Lung (tissue), 12 donors: ENCODE results near the gene ASS1. TPM values are rescaled to one million over a fixed set of nuclear protein-coding genes. Genes with fewer than 3 reads are reported as not detected.

Experiments used
- ATAC-seq: fragments of 200-7000 bp; cut with Tn5 transposase; one replicate; pipeline ENCODE4 v1.9.1; 2020; ENCODE audit warnings: moderate number of reproducible peaks; ENCODE audit not compliant: insufficient read depth, low FRiP score
- DNase-seq, 3 donors: peaks; one replicate each; pipeline ENCODE4 v3.0.0-alpha.2; 2013 to 2017
- H3K27ac ChIP-seq, 2 donors: one replicate each; pipeline ENCODE4 v1.5.1; 2013; ENCODE audit warnings: mild to moderate bottlenecking in 2 of 2, moderate library complexity in 2 of 2, control low read depth in 1 of 2, inconsistent platforms in 1 of 2, low read depth in 1 of 2, low read length in 1 of 2
- H3K27me3 ChIP-seq, 3 donors: one replicate each; pipeline ENCODE4 v1.5.1; 2013; ENCODE audit warnings: low read length in 2 of 3; ENCODE audit not compliant: control insufficient read depth in 3 of 3, insufficient read depth in 3 of 3
- H3K36me3 ChIP-seq, 4 donors: one replicate each; pipeline ENCODE4 v1.5.1; 2013; ENCODE audit warnings: low read length in 4 of 4, mild to moderate bottlenecking in 1 of 4, moderate library complexity in 1 of 4; ENCODE audit not compliant: control insufficient read depth in 4 of 4, insufficient read depth in 4 of 4
- H3K4me1 ChIP-seq, 5 donors: one replicate each; pipeline ENCODE4 v1.5.1; 2013; ENCODE audit warnings: low read length in 5 of 5, mild to moderate bottlenecking in 2 of 5, moderate library complexity in 1 of 5; ENCODE audit not compliant: control insufficient read depth in 5 of 5, insufficient read depth in 5 of 5
- H3K4me3 ChIP-seq: one replicate; pipeline ENCODE4 v1.5.1; 2013; ENCODE audit warnings: mild to moderate bottlenecking, control low read depth, moderate library complexity
- H3K9ac ChIP-seq, 2 donors: one replicate each; pipeline ENCODE4 v1.5.1; 2013; ENCODE audit warnings: low read length in 2 of 2, control low read depth in 1 of 2; ENCODE audit not compliant: insufficient read depth in 1 of 2
- H3K9me3 ChIP-seq, 4 donors: one replicate each; pipeline ENCODE4 v1.5.1; 2013; ENCODE audit warnings: low read length in 3 of 4, mild to moderate bottlenecking in 1 of 4, moderate library complexity in 1 of 4; ENCODE audit not compliant: control insufficient read depth in 4 of 4, insufficient read depth in 3 of 4
- CTCF ChIP-seq: IDR thresholded peaks from 2 replicates; pipeline ENCODE4 v1.5.1; 2012; ENCODE audit warnings: mild to moderate bottlenecking; ENCODE audit errors: control extremely low read depth, extremely low read depth
- WGBS, 2 donors: extraction: QIAGEN DNeasy Blood & Tissue Kit; methylation state at CpG; one replicate each; pipeline ENCODE4 v1.1.7; 2013; 5-methylcytosine and 5-hydroxymethylcytosine counted together
- polyA plus RNA-seq, 2 donors: library from polyadenylated mRNA; stranded (reverse); fragments of 200-250 nt; gene quantifications; one replicate each; pipeline ENCODE4 v1.2.1, GENCODE V29; 2013
- total RNA-seq, 2 donors: library from RNA; depleted of rRNA in 1 of 2; stranded (reverse); fragments of >200 nt in 1 of 2; gene quantifications; one replicate each; pipeline ENCODE4 v1.2.1, GENCODE V29; 2014 to 2021
- donor health status: control.
- donor health status: control.
- donor health status: Bipolar disorder and iron deficiency.
- donor health status: healthy.
- donor health status: DM: yes; HTN: yes; CAD: no.

Gene ASS1
- total and polyA plus RNA-seq, 4 donors = 51.2 to 165 (median 112) TPM

DNA sequence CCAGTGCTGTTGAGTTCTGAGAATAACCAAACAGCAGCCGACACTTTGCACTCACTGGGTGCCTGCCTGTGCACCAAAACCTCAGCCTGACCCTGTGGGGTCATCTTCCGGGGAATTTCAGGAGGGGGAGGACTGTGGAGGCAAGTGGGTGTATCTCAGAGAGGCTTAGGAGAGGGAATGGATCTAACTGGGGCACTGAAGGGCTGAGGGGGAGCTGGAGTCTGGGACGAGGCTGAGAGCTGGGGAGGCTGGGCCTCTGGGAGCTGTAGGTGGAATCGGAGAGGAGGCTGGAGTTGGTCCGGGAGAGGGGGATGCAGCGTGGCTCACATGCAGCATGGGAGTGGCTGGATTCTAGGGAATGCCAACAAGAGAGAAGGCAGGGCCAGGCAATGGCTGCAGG is 14.9 kb upstream of the ASS1 start:
- 90 to 99% methylated on average over 6 of the region's 6 CpGs for WGBS, 2 donors
- H3K27ac ChIP-seq = no peak overlapping the region

DNA sequence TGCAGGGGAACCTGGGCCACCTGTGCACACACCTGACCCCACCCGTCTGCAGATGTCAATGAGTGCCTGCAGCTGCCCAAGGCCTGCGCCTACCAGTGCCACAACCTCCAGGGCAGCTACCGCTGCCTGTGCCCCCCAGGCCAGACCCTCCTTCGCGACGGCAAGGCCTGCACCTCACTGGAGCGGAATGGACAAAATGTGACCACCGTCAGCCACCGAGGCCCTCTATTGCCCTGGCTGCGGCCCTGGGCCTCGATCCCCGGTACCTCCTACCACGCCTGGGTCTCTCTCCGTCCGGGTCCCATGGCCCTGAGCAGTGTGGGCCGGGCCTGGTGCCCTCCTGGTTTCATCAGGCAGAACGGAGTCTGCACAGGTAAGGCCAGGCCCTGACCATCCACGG is 14.5 kb upstream of the ASS1 start:
- no peaks in the 10 kb centered on the region for H3K36me3 ChIP-seq
- no peak overlapping the region for H3K27ac ChIP-seq
- H3K4me1 ChIP-seq = peaks cover 0 to 10% (median 0%) of the 10 kb centered on the region in 5 donors
- H3K27me3 ChIP-seq = peaks cover 3 to 26% (median 13%) of the 10 kb centered on the region in 3 donors
- H3K4me3 ChIP-seq = no peak overlapping the region
- TF ChIP-seq CTCF = no peak
- H3K9me3 ChIP-seq = peaks cover 0 to 9% (median 0%) of the 10 kb centered on the region in 4 donors
- no peak for DNase-seq
- 96 to 98% methylated on average over 18 of the region's 18 CpGs for WGBS, 2 donors
- no peak overlapping the region for H3K9ac ChIP-seq
- no peak for ATAC-seq

More for the DNA sequence above, 14.9 kb upstream of the ASS1 start:
- TF ChIP-seq CTCF = no peak
- no peaks in the 10 kb centered on the region for H3K36me3 ChIP-seq
- H3K27me3 ChIP-seq = peaks cover 3 to 26% (median 13%) of the 10 kb centered on the region in 3 donors
- no peak overlapping the region for H3K4me3 ChIP-seq
- no peak overlapping the region for H3K9ac ChIP-seq
- ATAC-seq (no peak), DNase-seq (no peak)
- H3K9me3 ChIP-seq = peaks cover 0 to 9% (median 0%) of the 10 kb centered on the region in 4 donors
- peaks cover 0 to 10% (median 0%) of the 10 kb centered on the region in 5 donors for H3K4me1 ChIP-seq

DNA sequence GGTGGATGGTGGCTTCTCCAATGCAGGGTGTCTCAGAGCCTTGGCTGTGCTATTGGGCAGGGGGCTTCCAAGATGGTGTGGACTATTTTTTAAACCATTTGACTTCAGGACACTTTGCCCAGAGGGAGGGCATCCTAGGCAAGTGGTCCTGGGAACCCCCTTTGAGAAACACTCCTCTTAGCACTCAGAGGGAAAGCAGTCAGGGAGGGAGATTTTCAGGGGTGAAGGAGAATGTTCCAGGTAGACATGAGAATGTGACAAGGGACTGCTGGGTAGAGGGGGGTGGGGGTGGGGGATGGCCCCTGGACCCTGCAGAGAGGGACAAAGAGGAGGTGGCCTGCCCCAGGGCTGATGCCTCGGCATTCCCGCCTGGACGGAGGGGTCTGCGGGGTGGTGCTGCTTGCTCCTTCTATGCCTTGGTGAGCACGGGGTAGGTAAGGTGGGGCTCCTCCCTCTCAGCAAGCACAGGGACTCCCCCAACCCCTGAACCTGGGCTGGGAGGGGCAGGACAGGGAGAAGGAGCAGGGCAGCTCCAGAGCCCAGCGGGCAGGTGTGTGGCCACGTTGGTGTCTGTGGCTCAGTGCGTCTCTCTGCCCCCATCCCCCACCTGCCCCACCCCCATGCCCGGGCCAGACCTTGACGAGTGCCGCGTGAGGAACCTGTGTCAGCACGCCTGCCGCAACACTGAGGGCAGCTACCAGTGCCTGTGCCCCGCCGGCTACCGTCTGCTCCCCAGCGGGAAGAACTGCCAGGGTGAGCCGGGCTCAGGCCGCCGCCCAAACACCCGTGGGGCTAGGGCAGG is 13.8 kb upstream of the ASS1 start:
- Histone ChIP-seq H3K36me3 (no peaks in the 10 kb centered on the region), H3K27ac (no peak overlapping the region), H3K4me3 (no peak overlapping the region), H3K9ac (no peak overlapping the region), H3K4me1 (peaks cover 0 to 10% (median 0%) of the 10 kb centered on the region in 5 donors), H3K27me3 (peaks cover 3 to 26% (median 13%) of the 10 kb centered on the region in 3 donors), H3K9me3 (peaks cover 0 to 9% (median 0%) of the 10 kb centered on the region in 4 donors)
- TF ChIP-seq CTCF = no peak
- ATAC-seq = no peak
- DNase-seq = no peak
- WGBS, 2 donors = 93 to 97% methylated on average over 18 to 22 of the region's 22 CpGs
